Stimulated activated CD4-positive, alpha-beta T cell treated with anti-CD3 and anti-CD28 coated beads, Interleukin-4, amount 100 ng/mL, for 24 hours (primary cell): ENCODE results near the gene C9orf40.

ENCODE experiments used
- DNase-seq: peaks from one replicate; pipeline ENCODE4 v3.0.0-alpha.2; 2020

The C9orf40 gene, protein sequence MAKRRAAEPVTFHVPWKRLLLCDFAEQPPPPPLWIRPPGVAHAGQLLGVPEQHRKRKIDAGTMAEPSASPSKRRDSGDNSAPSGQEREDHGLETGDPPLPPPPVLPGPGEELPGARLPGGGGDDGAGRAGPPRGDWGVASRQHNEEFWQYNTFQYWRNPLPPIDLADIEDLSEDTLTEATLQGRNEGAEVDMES

DNA sequence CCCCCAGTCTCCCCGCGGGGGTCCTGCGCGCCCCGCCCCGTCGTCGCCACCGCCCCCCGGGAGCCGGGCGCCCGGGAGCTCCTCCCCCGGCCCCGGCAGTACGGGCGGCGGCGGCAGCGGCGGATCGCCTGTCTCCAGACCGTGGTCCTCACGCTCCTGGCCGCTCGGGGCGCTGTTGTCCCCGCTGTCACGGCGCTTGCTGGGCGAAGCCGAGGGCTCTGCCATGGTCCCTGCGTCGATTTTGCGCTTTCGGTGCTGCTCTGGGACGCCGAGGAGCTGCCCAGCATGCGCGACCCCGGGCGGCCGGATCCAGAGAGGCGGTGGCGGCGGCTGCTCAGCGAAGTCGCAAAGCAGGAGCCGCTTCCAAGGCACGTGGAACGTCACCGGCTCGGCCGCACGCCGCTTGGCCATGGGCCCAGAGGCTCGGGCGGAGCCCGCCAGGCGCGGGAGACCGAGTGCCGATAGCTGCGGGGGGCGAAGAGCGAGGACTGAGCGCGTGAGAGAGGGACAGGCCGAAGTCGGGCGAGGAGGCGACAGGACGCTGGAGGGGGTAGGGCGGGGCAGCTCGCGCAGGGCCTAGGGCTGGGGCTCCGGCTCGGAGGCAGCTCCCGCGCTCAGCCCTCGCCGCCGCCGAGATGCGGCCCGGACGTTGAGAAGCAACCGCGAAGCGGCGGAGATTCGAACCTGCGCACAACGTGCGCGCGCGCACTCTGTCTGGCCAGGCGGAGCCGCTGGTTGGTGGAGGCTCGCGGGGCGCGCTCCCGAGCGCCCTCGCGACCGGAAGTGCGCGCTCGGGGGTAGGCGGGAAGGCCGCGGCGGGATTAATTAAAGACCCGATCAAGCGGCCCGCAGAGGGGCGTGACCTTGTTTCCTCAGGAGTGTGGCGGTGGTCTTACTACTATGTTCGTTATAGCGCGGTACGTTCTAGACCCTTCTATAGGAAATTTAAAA, at the start of gene C9orf40:
TSS of gene C9orf40 (minus strand) at position 712 of the 951 bp plus-strand sequence. CDS start at position 411, 301 bp downstream.
- peak; percentile 92 for DNase-seq

DNA sequence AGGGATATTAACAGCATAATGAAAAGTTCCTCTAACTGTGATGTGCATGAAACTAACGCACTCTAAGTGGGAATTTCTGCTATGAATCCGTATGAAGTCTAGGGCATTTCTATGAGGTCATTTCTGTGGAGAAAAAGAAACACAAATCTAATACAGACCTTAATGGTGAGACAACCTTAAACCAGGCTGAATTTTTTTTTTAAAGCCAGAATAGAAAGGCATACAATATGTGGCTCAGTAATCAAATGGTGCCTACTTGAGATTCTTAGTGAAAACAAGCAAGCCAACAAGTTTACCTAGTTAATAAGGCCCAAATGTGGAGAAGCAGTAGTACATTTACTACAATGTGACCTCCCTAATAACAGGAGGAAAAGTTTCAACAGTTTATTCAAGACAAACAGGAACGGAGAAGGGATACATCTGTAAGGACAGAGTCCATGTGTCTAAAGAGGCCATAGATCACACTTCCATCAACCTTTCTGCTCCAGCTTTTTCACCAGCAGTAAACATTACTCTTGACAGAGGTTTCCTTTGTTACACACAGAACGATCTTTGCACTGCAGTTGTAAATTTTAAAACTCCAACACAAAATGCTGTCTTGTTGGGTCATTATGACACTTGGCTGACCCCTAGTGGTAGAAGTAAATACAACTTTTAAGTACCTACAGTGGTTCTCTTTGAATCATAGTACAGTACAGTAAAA, 49.2 kb upstream of the C9orf40 start:
- DNase-seq = peak; percentile 11

DNA sequence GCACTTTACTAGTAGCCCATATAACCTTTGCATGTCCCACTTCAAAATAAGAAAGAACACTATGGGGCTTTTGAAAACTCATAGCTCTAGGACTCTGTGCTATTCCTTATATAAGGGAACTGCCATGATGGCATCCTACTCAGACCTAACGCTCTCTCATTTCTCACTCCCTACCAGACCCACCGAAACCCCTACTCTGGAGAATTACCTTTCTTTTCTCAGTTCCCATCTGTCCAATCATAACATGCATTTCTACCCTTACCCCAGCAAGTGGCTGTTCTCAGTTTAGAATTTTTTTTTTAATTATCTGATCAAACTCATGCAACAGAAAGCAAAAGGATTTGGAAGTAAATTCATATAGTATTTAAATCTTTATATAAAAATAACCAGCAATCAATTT, 48.1 kb upstream of the C9orf40 start:
- DNase-seq = no peak

DNA sequence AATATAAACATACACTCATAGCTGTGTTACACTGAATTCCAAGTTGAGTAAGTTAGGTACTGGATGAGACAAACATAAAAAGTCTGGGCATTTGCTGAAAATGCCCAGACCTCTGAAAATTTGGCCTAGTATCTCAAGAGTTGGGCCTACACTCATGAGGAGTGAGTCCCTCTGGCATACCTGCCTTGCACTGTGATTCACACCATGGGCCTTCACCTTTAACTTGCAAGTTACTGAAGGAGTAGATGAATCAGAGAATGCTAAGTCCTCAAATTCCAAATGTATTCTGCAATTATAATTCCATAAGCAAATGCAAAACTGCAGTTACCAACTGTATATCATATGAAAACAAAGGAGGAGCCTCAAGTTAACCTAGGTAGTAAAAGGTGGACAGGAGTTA, 32.3 kb upstream of the C9orf40 start:
- no peak for DNase-seq

DNA sequence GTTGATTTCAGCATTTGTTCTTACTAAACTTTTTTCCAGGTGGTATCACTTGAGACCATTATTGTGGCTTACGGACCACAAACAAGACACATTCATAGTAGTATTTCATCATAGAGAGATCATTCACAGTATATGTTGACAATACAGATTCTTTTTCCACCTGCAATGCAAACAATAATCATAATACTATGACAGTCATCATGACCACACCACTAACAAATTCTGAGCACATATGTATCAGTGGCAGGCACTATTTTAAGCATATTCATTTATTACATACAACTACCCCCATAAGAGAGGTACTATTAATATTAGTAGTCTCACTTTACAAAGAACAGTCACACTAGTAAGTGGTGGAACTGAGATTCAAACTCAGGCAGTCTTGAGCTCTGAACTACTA, 31.0 kb upstream of the C9orf40 start:
- no peak for DNase-seq

DNA sequence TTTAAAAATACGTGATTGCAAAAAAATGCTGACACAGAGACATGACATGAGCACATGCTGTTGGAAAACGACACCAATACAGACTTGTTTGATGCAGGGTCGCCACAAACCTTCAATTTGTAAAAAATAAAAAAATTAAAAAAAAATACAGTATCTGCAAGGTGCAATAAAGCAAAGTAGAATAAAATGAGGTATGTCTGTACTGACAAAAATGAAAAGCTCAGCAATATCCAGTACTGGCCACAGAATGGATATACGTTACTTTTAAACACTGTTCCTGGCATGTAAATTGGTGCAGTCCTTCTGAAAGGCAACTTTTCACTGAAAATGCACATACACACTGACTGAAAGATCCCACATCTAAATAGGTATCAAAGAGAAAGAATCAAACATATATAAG, 27.1 kb upstream of the C9orf40 start:
- no peak for DNase-seq

DNA sequence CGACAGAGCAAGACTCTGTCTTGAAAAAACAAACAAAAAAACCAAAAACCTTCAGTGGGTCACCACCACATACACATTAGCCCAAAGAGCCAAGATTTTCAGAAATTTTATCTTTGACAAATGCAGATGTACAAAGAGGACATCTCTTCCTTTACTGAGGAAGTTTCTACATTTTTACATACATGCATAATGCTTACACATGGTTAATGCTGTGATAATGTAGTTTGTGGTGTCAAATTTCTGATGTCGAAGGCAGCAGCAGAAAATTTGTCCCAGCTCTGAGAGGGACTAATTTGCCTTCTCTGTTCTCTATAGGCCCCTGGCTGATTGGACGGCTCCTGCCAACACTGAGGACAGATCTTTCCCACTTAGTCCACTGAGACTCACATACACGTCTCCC, 24.6 kb upstream of the C9orf40 start:
- no peak for DNase-seq

DNA sequence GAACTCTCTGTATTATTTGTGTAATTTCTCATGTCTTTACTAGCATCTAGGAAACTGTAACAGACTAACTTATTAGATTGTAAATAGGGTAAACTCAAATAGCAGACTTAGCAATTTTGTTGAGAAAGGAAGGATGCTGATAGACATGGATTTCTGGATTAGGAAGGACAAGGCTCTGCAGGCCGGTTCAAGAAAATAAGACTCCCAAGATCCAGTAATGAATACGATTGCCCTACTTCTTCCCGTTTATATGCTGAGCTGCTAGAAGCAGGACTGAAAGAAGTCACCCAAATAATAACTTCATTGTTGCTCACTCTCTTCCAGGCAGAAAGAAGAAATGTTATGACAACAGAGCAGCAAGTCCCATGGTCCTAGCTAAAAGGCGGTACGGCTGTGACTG, 22.8 kb upstream of the C9orf40 start:
- no peak for DNase-seq

DNA sequence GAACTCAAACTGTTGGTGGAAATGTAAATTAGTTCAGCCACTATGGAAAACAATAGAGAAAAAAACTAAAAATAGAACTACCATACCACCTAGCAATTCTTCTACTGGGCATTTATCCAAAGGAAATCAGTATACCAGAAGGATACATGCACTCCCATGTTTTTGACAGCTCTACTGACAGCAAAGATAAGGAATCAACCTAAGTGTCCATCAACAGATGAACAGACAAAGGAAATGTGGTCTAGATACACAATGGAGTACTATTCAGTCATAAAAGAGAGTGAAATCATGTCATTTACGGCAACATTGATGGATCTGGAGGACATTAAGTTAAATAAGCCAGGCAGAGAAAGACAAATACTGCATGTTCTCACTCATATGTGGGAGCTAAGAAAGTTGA, 21.8 kb upstream of the C9orf40 start:
- no peak for DNase-seq

DNA sequence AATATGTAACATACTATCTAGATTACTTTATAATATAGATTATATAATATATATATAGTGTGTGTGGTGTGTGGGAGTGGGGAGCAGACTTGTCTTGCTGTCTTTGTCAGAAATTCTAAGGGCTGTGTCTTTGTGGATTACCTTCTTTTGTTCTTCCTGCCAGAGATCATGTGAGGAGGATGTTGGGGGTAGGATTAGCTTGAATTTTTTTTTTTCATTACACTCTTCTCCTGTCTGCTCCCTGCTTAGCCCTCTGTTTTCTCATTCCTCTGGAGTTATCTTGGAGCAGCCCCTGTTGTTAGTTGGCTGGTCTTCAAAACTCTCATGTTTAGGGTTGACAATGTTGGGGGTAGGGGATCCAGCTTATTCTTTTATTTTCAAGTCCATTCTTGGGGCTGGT, 21.0 kb upstream of the C9orf40 start:
- no peak for DNase-seq

DNA sequence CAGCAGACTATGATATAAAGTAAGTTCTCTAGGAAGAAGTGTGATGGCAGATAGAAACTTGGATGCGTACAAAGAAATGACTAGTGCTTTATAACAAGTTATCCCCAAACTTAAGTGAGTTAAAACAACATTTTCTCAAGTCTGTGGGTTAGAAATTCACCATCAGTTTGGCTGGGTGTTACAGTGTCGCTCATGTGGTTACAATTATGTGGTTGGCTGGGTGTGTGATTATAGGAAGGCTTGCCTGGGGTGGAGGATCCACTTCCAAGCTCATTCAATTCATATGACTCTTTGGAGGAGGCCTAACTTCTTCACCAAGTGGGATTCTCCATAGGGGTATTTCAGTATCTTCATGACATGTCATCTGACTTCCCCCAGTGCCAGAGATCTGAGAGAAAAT, 10.3 kb upstream of the C9orf40 start:
- no peak for DNase-seq

DNA sequence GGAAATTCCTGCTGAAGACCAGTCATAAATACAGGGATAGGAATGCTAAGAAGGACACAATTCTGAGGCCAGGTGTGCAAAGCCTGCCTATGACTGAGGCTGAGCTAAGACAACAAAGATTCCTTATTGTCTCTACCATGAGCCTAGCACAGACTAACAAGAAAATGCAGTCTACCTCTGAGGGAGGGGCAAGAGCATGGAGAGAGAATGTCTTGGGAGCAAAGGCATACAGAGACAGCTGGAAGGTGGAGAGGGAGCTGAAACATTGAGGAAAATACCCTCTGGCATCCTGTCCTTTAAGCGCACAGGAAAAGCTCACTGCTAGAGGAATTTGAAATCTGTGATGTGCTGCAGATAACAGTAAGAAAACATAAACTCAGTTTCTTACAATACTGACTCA, 8.8 kb upstream of the C9orf40 start:
- DNase-seq = no peak

DNA sequence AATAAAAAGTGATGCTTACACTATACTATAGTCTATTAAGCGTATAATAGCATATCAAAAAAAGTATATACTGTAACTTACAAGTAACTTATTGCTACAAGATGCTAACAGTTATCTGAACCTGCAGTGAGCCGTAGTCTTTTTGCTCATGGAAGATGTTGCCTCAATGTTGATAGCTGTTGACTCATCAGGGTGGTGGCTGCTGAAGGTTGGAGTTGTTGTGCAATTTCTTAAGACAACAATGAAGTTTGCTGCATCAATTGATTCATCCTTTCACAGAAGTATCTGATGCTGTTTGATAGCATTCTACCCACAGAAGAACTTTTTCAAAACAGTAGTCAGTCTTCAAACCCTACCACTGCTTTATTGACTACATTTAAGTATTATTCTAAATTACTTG, 7.8 kb upstream of the C9orf40 start:
- DNase-seq = no peak

DNA sequence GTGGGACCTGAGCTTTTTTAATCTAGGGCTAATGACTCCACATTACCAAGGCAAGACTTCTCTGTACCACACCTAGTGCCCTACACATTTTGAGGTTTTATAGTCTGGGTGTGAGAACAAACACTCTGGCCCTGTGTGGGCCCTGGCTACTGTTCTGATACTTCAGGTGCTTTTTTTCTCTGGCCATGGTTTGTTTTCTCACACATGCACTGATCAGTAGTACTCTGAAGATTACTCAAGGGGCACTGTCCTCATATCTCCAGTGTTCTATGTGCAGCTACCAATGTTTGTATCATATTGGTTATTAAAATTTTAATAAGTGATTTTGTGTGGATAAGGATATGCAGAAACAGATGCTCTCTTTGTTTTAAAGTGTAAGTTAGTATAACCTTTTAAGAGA, 5.9 kb upstream of the C9orf40 start:
- no peak for DNase-seq

DNA sequence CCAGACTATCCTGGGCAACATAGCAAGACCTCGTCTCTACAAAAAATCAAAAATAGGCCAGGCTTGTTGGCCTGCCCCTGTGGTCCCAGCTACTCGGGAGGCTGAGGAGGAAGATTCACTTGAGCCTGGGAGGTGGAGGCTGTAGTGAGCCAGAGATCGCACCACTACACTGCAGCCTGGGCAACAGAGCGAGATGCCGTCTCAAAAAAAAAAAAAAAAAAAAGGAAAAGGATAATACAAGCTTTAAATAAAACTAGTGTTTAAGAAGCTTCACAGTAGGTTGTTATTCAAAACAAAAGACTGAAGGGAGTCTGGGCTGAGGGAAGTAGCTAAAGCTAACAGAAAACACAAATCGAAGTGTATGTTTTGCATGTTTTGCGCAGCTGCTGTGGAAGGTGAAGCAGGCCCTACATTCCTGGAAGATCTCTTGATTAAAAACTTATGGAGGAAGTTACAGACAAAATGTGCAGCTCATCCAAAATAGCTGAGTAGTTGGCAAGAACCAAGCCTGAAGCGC, 581 bp upstream of the C9orf40 start:
- DNase-seq = peak; percentile 4

DNA sequence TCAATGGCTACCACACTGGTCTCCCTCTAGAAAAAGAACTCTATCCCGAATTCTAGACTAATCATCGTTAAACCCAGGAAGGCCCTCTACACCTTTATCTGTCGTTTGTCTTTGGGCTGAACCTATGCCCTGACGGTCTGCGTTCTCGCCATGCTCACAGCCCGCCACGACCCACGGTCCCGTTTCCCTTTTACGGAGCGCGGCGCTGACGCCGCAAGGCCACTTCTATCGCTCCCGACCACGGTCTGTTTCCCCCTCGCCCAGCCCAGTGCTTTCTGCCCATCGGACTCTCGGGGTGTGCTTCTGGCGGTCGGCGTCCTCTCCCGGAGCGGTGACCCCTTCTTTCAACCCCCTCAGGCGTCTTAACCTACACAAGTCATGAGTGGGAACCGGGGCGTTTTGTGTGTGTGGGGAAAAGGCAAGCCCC, 974 bp downstream of the C9orf40 start:
- DNase-seq = peak; percentile 43

DNA sequence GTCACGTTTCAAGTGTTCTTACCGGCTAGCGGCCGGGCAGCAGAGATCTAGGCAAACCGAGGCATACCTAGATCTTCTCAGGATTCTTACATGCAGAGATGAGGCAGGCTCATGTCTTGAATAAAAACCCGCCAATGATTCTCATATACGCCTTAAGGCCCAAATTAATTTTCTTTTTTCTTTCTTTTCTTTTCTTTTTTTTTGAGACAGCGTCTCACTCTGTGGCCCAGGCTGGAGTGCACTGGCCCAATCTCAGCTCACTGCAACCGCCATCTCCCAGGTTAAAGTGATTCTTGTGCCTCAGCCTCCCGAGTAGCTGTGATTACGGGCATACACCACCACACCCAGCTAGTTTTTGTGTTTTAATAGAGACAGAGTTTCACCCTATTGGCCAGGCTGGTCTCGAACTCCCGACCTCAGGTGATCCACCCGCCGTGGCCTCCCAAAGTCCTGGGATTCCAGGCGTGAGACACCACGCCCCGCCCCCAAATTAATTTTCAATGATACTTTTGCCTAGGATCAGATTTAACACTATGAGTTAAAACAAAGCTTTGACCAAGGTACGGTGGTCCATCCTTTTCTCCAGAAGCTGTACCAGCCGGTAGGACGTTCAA, 1.5 kb downstream of the C9orf40 start:
- no peak for DNase-seq

DNA sequence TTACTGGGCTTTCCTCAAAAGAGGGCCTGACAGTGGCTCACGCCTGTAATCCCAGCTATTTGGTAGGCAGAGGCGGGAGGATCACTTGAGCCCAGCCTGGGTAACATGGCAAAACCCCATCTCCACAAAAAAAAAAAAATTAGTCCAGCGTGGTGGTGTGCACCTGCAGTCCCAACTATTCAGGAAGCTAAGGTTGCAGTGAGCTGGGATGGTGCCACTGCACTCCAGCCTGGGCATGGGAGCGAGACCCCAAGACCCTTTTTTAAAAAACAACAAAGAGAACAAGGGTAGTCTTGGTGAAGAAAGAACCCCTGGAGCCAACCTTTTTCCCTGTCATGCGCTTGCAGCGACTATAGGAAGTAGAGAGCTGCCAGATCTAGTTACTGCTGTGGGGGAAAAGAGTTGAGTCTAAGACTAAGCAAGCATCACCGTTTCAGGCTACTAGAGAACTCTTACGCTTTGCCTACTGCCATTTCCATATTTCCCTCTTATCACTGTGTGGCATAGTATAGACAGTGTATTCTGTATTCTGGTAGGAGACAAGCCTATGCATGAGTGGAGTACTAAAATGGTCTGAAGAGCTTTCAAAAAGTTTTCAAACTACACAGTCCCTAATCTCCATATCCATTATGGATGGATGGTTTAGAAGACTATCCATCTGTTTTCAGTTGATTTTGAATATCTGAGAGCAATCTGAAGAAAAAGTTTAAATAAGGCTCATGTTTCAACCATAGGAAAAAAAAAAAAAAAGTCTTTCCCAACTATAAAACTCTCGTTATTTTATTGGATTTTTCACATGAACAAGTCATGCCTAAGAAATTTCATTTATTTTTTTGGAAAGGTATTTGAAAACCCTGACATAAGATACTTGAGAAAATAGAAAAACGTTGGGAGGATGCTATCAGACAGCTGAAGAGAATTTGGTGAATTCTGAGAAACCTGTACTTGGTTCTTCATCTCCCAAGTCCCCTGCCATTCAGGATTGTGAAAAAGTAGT, 2.6 kb downstream of the C9orf40 start:
- no peak for DNase-seq

DNA sequence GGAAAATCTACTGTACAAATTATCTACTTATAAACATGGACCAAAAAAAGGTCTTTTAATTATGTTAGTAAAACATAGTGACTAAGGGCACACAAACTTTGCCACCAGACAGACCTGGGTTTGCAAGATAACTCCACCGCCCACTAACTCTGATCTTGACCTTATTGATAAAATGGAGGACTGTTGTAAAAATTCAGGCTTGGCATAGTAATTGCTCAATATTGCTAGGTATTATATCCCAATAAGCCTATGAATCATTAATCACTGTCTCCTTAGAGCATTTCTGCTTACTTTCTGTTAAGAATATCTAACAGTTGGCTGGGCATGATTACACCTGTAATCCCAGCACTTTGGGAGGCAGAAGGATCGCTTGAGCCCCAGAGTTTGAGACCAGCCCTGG, 3.8 kb downstream of the C9orf40 start:
- DNase-seq = no peak

DNA sequence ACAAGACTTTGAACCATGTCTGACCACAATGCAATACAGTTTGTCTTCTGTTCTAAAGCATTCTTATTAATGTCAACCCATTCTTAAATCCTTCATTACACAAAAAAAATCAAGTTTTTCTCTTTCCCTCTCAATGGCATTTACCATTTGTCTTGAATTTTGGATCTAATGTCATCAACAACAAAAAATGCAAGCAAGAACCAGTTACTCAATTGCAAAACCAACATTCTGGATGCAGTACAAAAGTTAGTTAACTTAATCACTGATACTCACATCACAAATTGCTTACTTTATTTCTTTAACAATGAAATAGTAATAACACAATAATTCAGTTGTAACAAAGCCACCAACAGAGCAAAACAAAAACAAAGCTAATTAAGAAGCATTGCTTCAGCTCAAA, 6.0 kb downstream of the C9orf40 start:
- no peak for DNase-seq

DNA sequence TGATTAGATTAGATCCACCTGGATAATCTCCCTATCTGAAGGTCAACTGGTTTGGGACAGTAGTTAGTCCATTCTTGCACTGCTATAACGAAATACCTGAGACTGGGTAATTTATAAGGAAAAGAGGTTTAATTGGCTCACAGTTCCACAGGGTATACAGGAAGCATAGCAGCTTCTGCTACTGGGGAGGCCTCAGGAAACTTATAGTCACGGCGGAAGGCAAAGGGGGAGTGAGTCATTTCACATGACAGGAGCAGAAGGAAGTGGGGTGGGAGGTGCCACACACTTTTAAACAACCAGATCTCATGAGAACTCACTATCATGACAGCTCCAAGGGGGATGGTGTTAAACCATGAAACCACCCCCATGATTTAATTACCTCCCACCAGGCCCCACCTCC, 9.9 kb downstream of the C9orf40 start:
- DNase-seq = peak; percentile 39

DNA sequence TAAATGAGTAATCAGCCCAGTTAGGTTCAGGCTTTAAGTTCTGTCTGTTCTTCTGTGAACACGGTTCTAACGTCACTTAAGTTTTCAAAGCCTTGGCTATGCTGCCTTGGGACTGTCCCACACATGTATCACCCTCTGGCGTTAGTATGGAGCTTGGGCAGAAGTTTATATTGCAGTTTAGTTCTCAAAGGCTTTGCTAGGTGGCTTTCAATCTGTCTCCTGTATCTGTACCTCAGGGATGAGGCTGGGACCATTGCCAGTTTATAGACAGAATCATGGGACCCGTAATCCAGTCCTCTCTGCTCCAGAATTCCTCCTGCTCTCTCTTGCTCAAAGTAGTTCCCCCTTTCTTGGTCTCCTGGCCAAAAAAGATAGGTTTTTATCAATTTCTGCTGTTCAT, 12.1 kb downstream of the C9orf40 start:
- DNase-seq = no peak
